Motor neuron (in vitro differentiated cells): ENCODE results near the gene MANEAL. TPM values are rescaled to one million over a fixed set of nuclear protein-coding genes. Genes with fewer than 3 reads are reported as not detected.

ENCODE experiments used
- ATAC-seq, 8 experiments: fragments of 200-7000 bp; cut with Tn5 transposase; replicated peaks in 6 of 8; 2 replicates each; pipeline ENCODE4 v1.8.0; 2021; ENCODE audit warnings: mild to moderate bottlenecking in 8 of 8, moderate library complexity in 8 of 8
- H3K27ac ChIP-seq, 2 donors: fragments of 250-450 bp; sonication (Bioruptor Pico); 2 replicates each; pipeline ENCODE4 v1.9.0; 2021; ENCODE audit warnings: antibody characterized with exemption in 2 of 2, mild to moderate bottlenecking in 2 of 2, moderate library complexity in 1 of 2
- H3K4me1 ChIP-seq, 2 donors: fragments of 250-450 bp; sonication (Bioruptor Pico); replicated peaks in 1 of 2; 2 replicates each; pipeline ENCODE4 v1.6.1; 2021; ENCODE audit warnings: antibody characterized with exemption in 2 of 2, mild to moderate bottlenecking in 2 of 2, moderate library complexity in 1 of 2
- H3K4me3 ChIP-seq, 5 donors: fragments of 250-450 bp; sonication (Bioruptor Pico); 2 replicates each; pipeline ENCODE4 v1.9.0; 2021; ENCODE audit warnings: antibody characterized with exemption in 5 of 5, mild to moderate bottlenecking in 5 of 5, moderate library complexity in 4 of 5
- WGBS, 10 experiments: fragments of 450-650 bp; shearing (Covaris generic); methylation state at CpG; one replicate each; pipeline ENCODE4 v1.0.0; 2022; 5-methylcytosine and 5-hydroxymethylcytosine counted together
- in situ Hi-C, 9 experiments: fragments of 400-800 bp; cut with MboI; loops; one replicate each; pipeline ENCODE4 v1.15.0; 2021; ENCODE audit warnings: low sequenced_read_pairs in 9 of 9, low pct_unique_long_range_greater_than_20kb in 2 of 9; ENCODE audit not compliant: unreplicated experiment in 9 of 9
- total RNA-seq, 8 experiments: library from RNA; unstranded; fragments of 300-600 nt; gene quantifications; 2 replicates each; pipeline versions ENCODE4 v1.2.3 to v1.2.4, GENCODE V29; 2022

MANEAL gene
- total RNA-seq, 8 experiments from 2014 or later, result 2.3 to 49.7 (median 30.3) TPM

- Histone ChIP-seq H3K4me3 (peak overlapping the region; percentile 45 to 92 (median 63)), H3K4me1 (peaks cover 8 to 9% of the 10 kb centered on the region in 2 donors), H3K27ac (no peak overlapping the region)
- WGBS, 10 experiments, result 0 to 80% (median 34%) methylated on average over 1 to 18 of the region's 22 CpGs; no CpG with 5 or more reads in 2 of the 10 experiments
- ATAC-seq, result peak in 4 of 8 experiments; percentile 8 to 43 (median 12)
- in situ Hi-C loops, result no loop called here
Observed at GRCh38 chr1:37795340-37796125, 1.9 kb downstream of the MANEAL start.

DNA sequence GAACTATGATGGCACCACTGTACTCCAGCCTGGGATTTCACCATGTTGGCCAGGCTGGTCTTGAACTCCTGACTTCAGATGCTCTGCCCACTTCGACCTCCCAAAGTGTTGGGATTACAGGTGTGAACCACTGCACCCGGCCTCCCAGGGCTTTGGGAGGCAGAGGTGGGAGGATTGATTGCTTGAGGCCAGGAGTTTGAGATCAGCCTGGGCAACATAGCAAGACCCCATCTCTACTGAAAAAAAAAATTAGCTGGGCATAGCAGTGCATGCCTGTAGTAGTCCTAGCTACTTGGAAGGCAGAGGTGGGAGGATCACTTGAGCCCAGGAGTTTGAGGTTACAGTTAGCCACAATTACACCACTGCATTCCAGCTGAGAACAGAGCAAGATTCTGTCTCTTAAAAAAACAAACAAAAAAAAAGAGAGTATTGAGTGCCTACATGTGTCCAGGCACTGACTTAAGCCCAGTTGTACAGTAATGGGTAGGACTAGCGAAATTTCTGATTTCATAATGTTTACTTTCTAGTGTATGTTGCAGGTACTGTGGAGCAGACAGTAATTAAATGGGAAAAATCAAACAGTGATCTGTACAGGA lies 4.2 kb downstream of the MANEAL start:
- no peak for ATAC-seq
- Histone ChIP-seq H3K4me3 (no peak overlapping the region), H3K4me1 (peaks cover 8 to 9% of the 10 kb centered on the region in 2 donors), H3K27ac (no peak overlapping the region)
- in situ Hi-C loops, result no loop called here
- WGBS, 10 experiments, result 53 to 100% (median 67%) methylated on average over 1 to 3 of the region's 3 CpGs; no CpG with 5 or more reads in 4 of the 10 experiments

DNA sequence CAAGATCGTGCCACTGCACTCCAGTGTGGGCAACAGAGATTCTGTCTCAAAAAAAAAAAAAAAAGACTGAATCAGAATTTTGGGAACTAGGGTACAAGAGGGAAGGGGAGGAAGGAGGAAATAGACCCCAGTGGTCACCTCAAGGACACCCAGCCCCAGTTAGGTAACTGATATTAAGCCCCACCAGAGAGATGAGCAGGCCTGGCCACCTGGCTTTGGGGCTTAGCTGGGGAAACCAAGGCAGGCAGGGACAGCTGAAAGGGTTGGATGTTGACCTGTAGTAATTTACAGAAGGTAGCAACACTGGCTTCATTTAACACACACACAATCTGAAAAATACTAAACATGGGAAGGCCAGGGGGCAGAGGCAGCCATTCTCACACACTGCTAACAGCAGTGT lies 8.8 kb downstream of the MANEAL start:
- H3K27ac ChIP-seq, result no peak overlapping the region
- H3K4me3 ChIP-seq, result no peak overlapping the region
- H3K4me1 ChIP-seq, result peaks cover 7 to 8% of the 10 kb centered on the region in 2 donors
- in situ Hi-C loops, result no loop called here
- ATAC-seq, result no peak
- 86 to 100% (median 100%) methylated on average over 1 of the region's 1 CpG; no CpG with 5 or more reads in 5 of the 10 experiments for WGBS, 10 experiments

DNA sequence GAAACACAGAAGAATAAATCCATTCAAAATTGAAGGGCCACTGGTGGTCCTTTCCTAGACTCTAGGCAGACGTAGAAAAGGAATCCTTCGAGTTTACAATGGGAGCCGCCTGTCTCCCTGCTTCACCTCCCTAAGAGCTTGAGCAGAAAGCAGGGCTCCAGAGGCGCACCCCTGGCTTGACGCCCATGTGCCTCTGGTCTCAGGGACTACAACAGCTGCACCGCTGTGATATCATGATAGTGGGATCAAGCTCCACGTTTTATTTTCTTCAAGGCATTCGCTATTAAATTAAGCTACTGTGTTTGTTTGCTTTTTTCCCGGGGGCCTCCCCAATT lies 13.5 kb downstream of the MANEAL start:
- Histone ChIP-seq H3K4me1 (peaks cover 18 to 26% of the 10 kb centered on the region in 2 donors), H3K4me3 (peak overlapping the region; percentile 52 to 90 (median 79)), H3K27ac (peak overlapping the region; percentile 83 to 97)
- 0 to 52% (median 12%) methylated on average over 3 to 9 of the region's 9 CpGs; no CpG with 5 or more reads in 3 of the 10 experiments for WGBS, 10 experiments
- peak in 2 of 8 experiments; percentile 3 for ATAC-seq
- in situ Hi-C loops, result no loop called here

DNA sequence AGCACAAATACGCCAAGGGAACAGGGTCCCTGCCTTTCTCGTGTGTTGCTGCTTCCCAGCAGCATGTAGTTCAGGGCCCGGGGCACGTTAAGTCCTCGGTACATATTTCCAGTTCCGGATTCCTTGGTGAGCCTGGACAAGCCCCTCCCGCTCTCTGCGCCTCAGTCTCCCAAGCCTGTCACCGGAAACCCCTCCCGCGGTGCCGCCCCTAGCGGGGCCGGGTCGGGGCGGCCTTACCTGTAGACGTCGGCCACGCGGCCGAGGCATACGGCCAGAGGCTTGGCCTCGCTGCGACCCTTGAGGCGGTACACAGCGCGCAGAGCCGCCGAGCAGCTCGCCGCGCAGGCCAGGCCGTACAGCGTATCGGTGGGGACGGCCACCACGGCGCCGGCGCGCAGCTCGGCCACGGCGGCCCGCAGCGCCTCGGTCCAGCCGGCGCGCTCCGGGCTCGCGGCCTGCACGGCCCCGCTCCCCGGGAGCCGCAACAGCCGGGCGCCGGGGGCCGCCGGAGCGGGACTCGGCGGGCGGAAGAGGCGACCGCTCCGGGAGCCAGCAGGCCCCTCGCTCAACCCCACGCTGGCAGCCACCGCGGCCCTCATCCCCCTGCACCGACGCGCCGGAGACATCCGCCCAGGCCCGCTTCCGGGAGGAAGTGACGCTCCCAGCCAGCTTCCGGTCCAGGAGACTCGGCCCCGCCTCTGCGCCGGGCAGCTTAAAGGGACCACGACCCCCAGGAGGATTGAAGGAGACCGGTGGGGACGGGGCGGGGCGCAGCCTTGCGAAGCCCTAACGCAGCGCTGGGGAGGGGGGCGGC lies 14.1 kb downstream of the MANEAL start, which contains the start of the genes C1orf122 and YRDC:
Gene C1orf122, plus strand, starts transcription at position 236 of the 814 bp plus-strand sequence. CDS start 615 bp downstream, outside the sequence.
Gene YRDC, minus strand, starts transcription at position 654 of the 814 bp plus-strand sequence. Its CDS starts 28 bp downstream, at position 626.
- Histone ChIP-seq H3K27ac (peak within 1 kb of the TSS; percentile 83 to 97), H3K4me3 (peak within 1 kb of the TSS; percentile 52 to 90 (median 79)), H3K4me1 (peaks cover 18 to 26% of the 10 kb centered on the region in 2 donors)
- ATAC-seq, result peak; percentile 84 to 93 (median 88)
- in situ Hi-C loops, result no loop called here
- 0 to 4% (median 0%) methylated on average over 2 to 19 of the region's 95 CpGs; no CpG with 5 or more reads in 2 of the 10 experiments for WGBS, 10 experiments

- in situ Hi-C loops, result no loop called here
- Histone ChIP-seq H3K4me3 (peak overlapping the region; percentile 52 to 90 (median 79)), H3K27ac (peak overlapping the region; percentile 83 to 97), H3K4me1 (peaks cover 18 to 26% of the 10 kb centered on the region in 2 donors)
- 0 to 13% (median 0%) methylated on average over 2 to 22 of the region's 54 CpGs; no CpG with 5 or more reads in 3 of the 10 experiments for WGBS, 10 experiments
- peak; percentile 67 to 83 (median 80) for ATAC-seq
Observed at GRCh38 chr1:37808369-37809319, 15.0 kb downstream of the MANEAL start.

DNA sequence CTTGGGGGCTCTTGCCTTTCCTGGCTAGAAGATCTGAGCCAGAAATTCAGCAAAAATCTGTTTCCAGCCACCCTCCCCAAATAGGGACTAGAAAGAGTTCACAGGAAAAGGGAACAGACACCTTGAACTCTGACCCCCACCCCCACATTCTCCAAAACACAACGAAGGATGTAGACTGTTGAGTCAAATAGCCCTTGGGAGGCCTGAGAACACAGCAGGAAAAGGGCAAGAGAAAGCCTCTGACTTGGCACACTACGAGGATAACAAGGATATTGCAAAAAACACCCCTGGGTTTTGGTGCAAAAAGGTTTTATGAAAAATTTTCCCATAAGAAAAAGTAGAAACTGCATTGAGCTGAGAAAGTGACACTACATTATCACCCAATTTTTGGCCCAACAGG lies 16.3 kb downstream of the MANEAL start:
- in situ Hi-C loops, result no loop called here
- Histone ChIP-seq H3K4me1 (peaks cover 18 to 26% of the 10 kb centered on the region in 2 donors), H3K4me3 (no peak overlapping the region), H3K27ac (no peak overlapping the region)
- no peak for ATAC-seq
- WGBS, 10 experiments, result 17 to 100% (median 55%) methylated on average over 1 to 2 of the region's 2 CpGs; no CpG with 5 or more reads in 2 of the 10 experiments

DNA sequence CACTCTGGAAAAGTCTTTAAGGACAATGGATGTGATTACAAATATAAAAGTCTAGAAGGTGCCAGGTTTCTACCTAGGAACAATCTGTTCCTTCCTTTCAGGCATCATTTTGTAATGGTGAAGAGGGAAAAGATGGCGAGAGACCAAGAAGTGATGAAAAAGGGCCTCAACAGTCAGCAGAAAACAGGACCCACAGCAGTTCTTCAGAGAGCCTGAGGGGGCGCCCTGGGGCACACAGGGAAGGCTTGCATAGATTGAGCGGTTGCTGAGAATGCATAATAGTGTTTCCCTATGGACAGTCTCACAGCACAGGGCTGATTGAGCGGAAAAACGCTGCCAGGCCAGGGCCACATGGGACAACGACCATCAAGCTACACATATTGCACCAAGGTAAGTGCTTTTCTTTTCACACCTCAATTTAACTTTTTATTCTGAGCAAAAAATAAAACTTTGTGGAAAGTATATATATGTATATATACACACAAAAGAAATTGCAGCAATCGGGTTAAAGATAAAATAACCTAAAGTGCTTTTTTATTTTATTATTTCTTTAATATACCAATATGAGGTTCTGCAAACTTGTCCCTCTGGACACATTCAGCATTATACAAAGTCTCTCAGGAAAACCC lies 17.5 kb downstream of the MANEAL start:
- H3K4me1 ChIP-seq, result peaks cover 18 to 26% of the 10 kb centered on the region in 2 donors
- in situ Hi-C loops, result no loop called here
- H3K27ac ChIP-seq, result no peak overlapping the region
- 8 to 67% (median 30%) methylated on average over 3 to 6 of the region's 7 CpGs; no CpG with 5 or more reads in 2 of the 10 experiments for WGBS, 10 experiments
- H3K4me3 ChIP-seq, result no peak overlapping the region
- ATAC-seq, result peak in 4 of 8 experiments; percentile 3 to 4 (median 3)

GRCh38 chr1:37813529-37814145 lies 20.0 kb downstream of the MANEAL start:
- no peak overlapping the region for H3K27ac ChIP-seq
- ATAC-seq, result peak in 3 of 8 experiments; percentile 49 to 61 (median 57)
- H3K4me1 ChIP-seq, result peaks cover 10 to 18% of the 10 kb centered on the region in 2 donors
- in situ Hi-C loops, result no loop called here
- whole genome bisulfite sequencing, 10 experiments, result 0 to 100% (median 71%) methylated on average over 1 to 2 of the region's 2 CpGs; no CpG with 5 or more reads in 1 of the 10 experiments
- H3K4me3 ChIP-seq, result no peak overlapping the region

DNA sequence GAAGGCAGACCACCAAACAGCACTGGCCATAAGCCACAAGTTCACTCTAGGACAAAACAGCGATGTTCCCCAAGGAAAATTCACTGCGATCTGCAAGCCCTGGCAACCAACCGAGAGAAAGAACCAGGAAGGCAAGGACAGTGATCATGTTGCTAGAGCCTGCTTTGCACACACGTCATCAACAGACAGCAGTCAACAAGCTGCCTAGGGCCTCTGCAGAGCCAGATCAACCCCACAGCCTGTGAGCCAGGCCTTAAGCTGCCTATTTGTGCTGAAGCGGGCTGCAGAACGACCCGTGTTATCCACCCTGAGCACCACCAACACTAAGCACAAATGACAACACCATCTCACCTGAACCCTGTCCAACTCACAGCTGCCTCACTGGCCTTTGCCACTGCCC lies 20.6 kb downstream of the MANEAL start:
- in situ Hi-C loops, result no loop called here
- Histone ChIP-seq H3K27ac (no peak overlapping the region), H3K4me3 (no peak overlapping the region), H3K4me1 (peaks cover 9 to 16% of the 10 kb centered on the region in 2 donors)
- 60 to 100% (median 90%) methylated on average over 1 to 7 of the region's 7 CpGs; no CpG with 5 or more reads in 4 of the 10 experiments for WGBS, 10 experiments
- ATAC-seq, result peak in 2 of 8 experiments; percentile 54

- WGBS, 10 experiments, result 0 to 50% (median 41%) methylated on average over 1 to 2 of the region's 2 CpGs; no CpG with 5 or more reads in 4 of the 10 experiments
- Histone ChIP-seq H3K27ac (no peak overlapping the region), H3K4me3 (no peak overlapping the region), H3K4me1 (no peaks in the 10 kb centered on the region)
- in situ Hi-C loops, result no loop called here
- ATAC-seq, result peak in 1 of 8 experiments; percentile 86
Observed at GRCh38 chr1:37817481-37817880, 23.8 kb downstream of the MANEAL start.
